Activated B cell treated with CpG ODN at 0.5 μM for 24 hours (primary cell): ENCODE results near the gene PCDHGA11. TPM values are rescaled to one million over a fixed set of nuclear protein-coding genes. Genes with fewer than 3 reads are reported as not detected.
"Not testable (repeated sequence)": the region's sequence is repeated elsewhere in the genome, so short reads cannot be mapped to it uniquely, and the experiment has no call there.

Source experiments
- ATAC-seq: fragments of 200-7000 bp; cut with Tn5 transposase; one replicate; pipeline ENCODE4 v1.10.0; 2021; ENCODE audit warnings: low read depth, mild to moderate bottlenecking, moderate library complexity
- CTCF ChIA-PET: fragments of 350-600 bp; sonication (Branson Sonifier 250); formaldehyde crosslinking; loops from one replicate; lab custom pipeline; 2021; ENCODE audit warnings: antibody characterized with exemption; lab: Charles Lee
- POLR2A ChIA-PET: fragments of 350-600 bp; sonication (Branson Sonifier 250); formaldehyde crosslinking; loops from one replicate; lab custom pipeline; 2021; ENCODE audit warnings: antibody characterized with exemption; lab: Charles Lee
- DNase-seq: peaks from one replicate; pipeline ENCODE4 v3.0.0; 2022
- H3K27ac Mint-ChIP-seq: one replicate; pipeline ENCODE4 v1.8.0; 2020; ENCODE audit warnings: mixed read lengths
- H3K27me3 Mint-ChIP-seq: one replicate; pipeline ENCODE4 v1.8.0; 2021; ENCODE audit warnings: mixed read lengths
- H3K36me3 Mint-ChIP-seq: one replicate; pipeline ENCODE4 v1.8.0; 2021; ENCODE audit warnings: low read depth, mixed read lengths
- H3K4me1 Mint-ChIP-seq: one replicate; pipeline ENCODE4 v1.8.0; 2021; ENCODE audit warnings: mixed read lengths
- H3K4me3 Mint-ChIP-seq: one replicate; pipeline ENCODE4 v1.8.0; 2020; ENCODE audit warnings: mild to moderate bottlenecking, mixed read lengths
- H3K9me3 Mint-ChIP-seq: one replicate; pipeline ENCODE4 v1.8.0; 2020; ENCODE audit warnings: mixed read lengths
- intact Hi-C: fragments of 100-400 bp; cut with micrococcal nuclease; formaldehyde crosslinking; loops from one replicate; pipeline ENCODE4 v1.15.1; 2024
- total RNA-seq: library from RNA; stranded (reverse); gene quantifications from 2 replicates; pipeline ENCODE4 v1.2.3, GENCODE V29; 2022
- TF ChIP-seq, protein P1 (sequence below): fragments of 200-600 bp; IDR thresholded peaks from one replicate; pipeline ENCODE4 v1.8.0; 2022; ENCODE audit warnings: antibody characterized with exemption, mild to moderate bottlenecking

PCDHGA11 gene
- total RNA-seq, 1 donor from 2014 or later = 0.73 TPM

DNA sequence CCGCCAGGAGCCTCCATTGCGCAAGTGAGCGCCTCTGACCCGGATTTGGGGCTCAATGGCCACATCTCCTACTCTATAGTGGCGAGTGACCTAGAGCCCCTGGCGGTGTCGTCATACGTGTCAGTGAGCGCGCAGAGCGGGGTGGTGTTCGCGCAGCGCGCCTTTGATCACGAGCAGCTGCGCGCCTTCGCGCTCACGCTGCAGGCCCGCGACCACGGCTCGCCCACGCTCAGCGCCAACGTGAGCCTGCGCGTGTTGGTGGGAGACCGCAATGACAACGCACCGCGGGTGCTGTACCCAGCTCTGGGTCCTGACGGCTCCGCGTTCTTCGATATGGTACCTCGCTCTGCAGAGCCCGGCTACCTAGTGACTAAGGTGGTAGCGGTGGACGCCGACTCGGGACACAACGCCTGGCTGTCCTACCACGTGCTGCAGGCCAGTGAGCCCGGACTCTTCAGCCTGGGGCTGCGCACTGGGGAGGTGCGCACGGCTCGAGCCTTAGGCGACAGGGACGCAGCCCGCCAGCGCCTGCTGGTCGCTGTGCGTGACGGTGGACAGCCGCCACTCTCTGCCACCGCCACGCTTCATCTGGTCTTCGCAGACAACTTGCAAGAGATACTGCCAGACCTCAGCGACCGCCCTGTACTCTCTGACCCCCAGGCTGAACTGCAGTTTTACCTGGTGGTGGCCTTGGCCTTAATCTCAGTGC lies 11.1 kb upstream of the PCDHGA11 start:
- ChIA-PET POLR2A (no interaction called here), CTCF (no interaction called here)
- TF ChIP-seq, protein P1, sequence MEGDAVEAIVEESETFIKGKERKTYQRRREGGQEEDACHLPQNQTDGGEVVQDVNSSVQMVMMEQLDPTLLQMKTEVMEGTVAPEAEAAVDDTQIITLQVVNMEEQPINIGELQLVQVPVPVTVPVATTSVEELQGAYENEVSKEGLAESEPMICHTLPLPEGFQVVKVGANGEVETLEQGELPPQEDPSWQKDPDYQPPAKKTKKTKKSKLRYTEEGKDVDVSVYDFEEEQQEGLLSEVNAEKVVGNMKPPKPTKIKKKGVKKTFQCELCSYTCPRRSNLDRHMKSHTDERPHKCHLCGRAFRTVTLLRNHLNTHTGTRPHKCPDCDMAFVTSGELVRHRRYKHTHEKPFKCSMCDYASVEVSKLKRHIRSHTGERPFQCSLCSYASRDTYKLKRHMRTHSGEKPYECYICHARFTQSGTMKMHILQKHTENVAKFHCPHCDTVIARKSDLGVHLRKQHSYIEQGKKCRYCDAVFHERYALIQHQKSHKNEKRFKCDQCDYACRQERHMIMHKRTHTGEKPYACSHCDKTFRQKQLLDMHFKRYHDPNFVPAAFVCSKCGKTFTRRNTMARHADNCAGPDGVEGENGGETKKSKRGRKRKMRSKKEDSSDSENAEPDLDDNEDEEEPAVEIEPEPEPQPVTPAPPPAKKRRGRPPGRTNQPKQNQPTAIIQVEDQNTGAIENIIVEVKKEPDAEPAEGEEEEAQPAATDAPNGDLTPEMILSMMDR = no peak
- Mint-ChIP-seq H3K27me3 (peaks cover 50% of the 10 kb centered on the region), H3K36me3 (peaks cover 2% of the 10 kb centered on the region), H3K4me3 (no peak overlapping the region), H3K9me3 (peaks cover 19% of the 10 kb centered on the region), H3K4me1 (peaks cover 18% of the 10 kb centered on the region), H3K27ac (no peak overlapping the region)
- DNase-seq = no peak
- no peak for ATAC-seq
- intact Hi-C loops = loop anchor here (5.0 to 10.0 kb wide), 3 partner anchors 37 to 465 kb away; partner anchors contain the start of genes PCDH1, PCDHGA6, PCDHGB3 and TAF7

DNA sequence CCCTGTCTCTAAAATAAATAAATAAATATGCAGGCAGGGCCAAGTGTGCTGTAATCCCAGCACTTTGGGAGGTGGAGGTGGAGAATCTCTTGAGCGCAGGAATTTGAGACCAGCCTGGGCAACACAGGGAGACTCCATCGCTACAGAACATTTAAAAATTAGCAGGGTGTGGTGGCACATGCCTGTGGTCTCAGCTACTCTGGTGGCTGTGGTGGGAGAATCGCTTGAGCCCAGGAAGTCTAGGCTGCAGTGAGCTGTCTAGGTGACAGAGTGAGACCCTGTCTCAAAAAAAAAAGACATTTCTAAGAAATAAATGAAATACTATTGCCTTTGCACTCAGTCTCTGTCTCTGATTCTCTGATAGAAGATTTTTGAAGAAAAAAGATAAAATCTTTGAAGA lies 9.3 kb upstream of the PCDHGA11 start:
- no peak overlapping the region for H3K27ac Mint-ChIP-seq
- peaks cover 14% of the 10 kb centered on the region for H3K9me3 Mint-ChIP-seq
- ChIA-PET CTCF (interaction anchor here (3.4 kb wide), 1 partner anchor 152 kb away, joined by 38 read pairs; no protein-coding TSS in a partner anchor), POLR2A (no interaction called here)
- H3K27me3 Mint-ChIP-seq = peaks cover 46% of the 10 kb centered on the region
- TF ChIP-seq, protein P1 = no peak
- no peak overlapping the region for H3K4me3 Mint-ChIP-seq
- intact Hi-C loops = loop anchor here (5.0 to 10.0 kb wide), 3 partner anchors 39 to 463 kb away; partner anchors contain the start of genes PCDH1, PCDHGA6, PCDHGB3 and TAF7
- H3K36me3 Mint-ChIP-seq = peaks cover 2% of the 10 kb centered on the region
- DNase-seq (no peak), ATAC-seq (no peak)
- H3K4me1 Mint-ChIP-seq = peaks cover 18% of the 10 kb centered on the region

DNA sequence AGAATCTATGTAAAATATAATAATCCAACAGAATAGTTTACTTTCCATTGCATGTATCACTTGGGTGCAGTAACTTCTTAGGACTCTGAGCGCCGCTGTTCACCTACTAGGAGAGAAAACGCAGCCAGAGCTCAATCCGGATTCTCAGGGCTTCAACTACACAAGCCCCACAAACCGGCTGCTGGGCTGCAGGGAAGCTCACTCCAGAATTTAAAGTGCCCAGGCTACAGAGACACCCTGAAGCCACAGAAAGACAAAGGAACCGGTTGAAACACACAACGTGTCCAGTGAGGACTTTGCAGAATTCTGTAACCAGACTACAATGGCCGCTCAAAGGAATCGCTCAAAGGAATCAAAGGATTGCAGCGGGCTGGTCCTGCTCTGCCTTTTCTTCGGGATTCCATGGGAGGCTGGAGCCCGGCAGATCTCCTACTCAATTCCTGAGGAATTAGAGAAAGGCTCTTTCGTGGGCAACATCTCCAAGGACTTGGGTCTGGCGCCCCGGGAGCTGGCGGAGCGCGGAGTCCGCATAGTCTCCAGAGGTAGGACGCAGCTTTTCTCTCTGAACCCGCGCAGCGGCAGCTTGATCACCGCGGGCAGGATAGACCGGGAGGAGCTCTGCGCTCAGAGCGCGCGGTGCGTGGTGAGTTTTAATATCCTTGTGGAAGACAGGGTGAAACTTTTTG lies 7.9 kb upstream of the PCDHGA11 start, which contains the start of gene PCDHGA10:
TSS of gene PCDHGA10 (plus strand) at position 134 of the 686 bp plus-strand sequence. CDS start at position 323, 189 bp downstream.
- ChIA-PET POLR2A (interaction anchor here (1.0 kb wide), 1 partner anchor 145 kb away, joined by 5 read pairs; no protein-coding TSS in a partner anchor), CTCF (interaction anchor here (0.5 to 3.6 kb wide), 15 partner anchors 8 to 238 kb away, joined by 3 to 38 read pairs (median 4); partner anchors contain the start of genes FCHSD1, PCDHGA11, PCDHGA12 and PCDHGC3)
- Mint-ChIP-seq H3K4me1 (peaks cover 21% of the 10 kb centered on the region), H3K27me3 (peaks cover 52% of the 10 kb centered on the region), H3K27ac (peak within 1 kb of the TSS; percentile 41), H3K36me3 (peaks cover 2% of the 10 kb centered on the region), H3K4me3 (peak within 1 kb of the TSS; percentile 86), H3K9me3 (peaks cover 12% of the 10 kb centered on the region)
- intact Hi-C loops = loop anchor here (1.0 to 10.0 kb wide), 5 partner anchors 41 to 462 kb away; partner anchors contain the start of genes PCDH1, PCDHGA6, PCDHGB3 and TAF7
- DNase-seq = no peak
- TF ChIP-seq, protein P1 = no peak
- peak; percentile 66 for ATAC-seq

DNA sequence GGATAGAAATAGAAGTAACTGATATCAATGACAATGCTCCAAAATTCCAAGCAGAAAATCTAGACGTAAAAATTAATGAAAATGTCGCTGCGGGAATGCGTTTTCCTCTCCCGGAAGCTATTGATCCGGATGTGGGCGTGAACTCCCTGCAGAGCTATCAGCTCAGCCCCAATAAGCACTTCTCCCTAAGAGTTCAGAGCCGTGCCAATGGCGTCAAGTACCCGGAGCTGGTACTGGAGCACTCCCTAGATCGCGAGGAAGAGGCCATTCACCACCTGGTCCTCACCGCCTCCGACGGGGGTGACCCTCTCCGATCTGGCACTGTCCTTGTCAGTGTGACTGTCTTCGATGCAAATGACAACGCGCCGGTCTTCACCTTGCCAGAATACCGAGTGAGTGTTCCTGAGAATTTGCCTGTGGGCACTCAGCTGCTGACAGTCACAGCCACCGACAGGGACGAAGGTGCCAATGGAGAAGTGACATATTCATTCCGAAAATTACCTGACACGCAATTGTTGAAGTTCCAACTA lies 7.2 kb upstream of the PCDHGA11 start:
- TF ChIP-seq, protein P1 = no peak
- no peak for ATAC-seq
- H3K27ac Mint-ChIP-seq = no peak overlapping the region
- peak overlapping the region; percentile 86 for H3K4me3 Mint-ChIP-seq
- peaks cover 21% of the 10 kb centered on the region for H3K4me1 Mint-ChIP-seq
- CTCF ChIA-PET = interaction anchor here (1.0 to 3.6 kb wide), 11 partner anchors 17 to 157 kb away, joined by 3 to 38 read pairs (median 7); partner anchors contain the start of genes PCDHGA12, PCDHGC3 and TAF7
- POLR2A ChIA-PET = no interaction called here
- H3K36me3 Mint-ChIP-seq = peaks cover 4% of the 10 kb centered on the region
- H3K27me3 Mint-ChIP-seq = peaks cover 55% of the 10 kb centered on the region
- DNase-seq = no peak
- peaks cover 18% of the 10 kb centered on the region for H3K9me3 Mint-ChIP-seq
- intact Hi-C loops = loop anchor here (1.0 to 10.0 kb wide), 4 partner anchors 41 to 461 kb away; partner anchors contain the start of genes PCDH1, PCDHGA6, PCDHGB3 and TAF7

DNA sequence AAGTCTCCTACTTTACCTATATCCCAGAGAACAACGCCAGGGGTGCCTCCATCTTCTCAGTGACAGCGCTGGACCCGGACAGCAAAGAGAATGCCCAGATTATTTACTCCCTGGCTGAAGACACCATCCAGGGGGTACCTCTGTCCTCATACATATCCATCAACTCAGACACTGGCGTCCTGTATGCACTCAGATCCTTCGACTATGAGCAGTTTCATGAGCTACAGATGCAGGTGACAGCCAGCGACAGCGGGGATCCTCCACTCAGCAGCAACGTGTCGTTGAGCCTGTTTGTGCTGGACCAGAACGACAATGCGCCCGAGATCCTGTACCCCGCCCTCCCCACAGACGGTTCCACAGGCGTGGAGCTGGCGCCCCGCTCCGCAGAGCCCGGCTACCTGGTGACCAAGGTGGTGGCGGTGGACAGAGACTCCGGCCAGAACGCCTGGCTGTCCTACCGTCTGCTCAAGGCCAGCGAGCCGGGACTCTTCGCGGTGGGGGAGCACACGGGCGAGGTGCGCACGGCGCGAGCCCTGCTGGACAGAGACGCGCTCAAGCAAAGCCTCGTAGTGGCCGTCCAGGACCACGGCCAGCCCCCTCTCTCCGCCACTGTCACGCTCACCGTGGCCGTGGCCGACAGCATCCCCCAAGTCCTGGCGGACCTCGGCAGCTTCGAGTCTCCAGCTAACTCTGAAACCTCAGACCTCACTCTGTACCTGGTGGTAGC lies 6.1 kb upstream of the PCDHGA11 start:
- H3K36me3 Mint-ChIP-seq, H3K4me3 Mint-ChIP-seq, DNase-seq, ATAC-seq, H3K27ac Mint-ChIP-seq, POLR2A ChIA-PET: not testable (repeated sequence)
- CTCF ChIA-PET = interaction anchor here (3.0 to 3.6 kb wide), 3 partner anchors 110 to 149 kb away, joined by 15 to 38 read pairs (median 22); no protein-coding TSS in a partner anchor
- Mint-ChIP-seq H3K27me3 (peaks cover 52% of the 10 kb centered on the region), H3K4me1 (peaks cover 21% of the 10 kb centered on the region), H3K9me3 (peaks cover 14% of the 10 kb centered on the region)
- intact Hi-C loops = loop anchor here (5.0 to 10.0 kb wide), 3 partner anchors 42 to 460 kb away; partner anchors contain the start of genes PCDH1, PCDHGA6, PCDHGB3 and TAF7

DNA sequence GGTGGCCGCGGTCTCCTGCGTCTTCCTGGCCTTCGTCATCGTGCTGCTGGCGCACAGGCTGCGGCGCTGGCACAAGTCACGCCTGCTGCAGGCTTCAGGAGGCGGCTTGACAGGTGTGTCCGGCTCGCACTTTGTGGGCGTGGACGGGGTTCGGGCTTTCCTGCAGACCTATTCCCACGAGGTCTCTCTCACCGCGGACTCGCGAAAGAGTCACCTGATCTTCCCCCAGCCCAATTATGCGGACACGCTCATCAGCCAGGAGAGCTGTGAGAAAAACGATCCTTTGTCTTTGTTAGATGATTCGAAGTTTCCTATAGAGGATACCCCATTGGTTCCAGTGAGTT lies 5.6 kb upstream of the PCDHGA11 start:
- H3K9me3 Mint-ChIP-seq = peaks cover 15% of the 10 kb centered on the region
- intact Hi-C loops = loop anchor here (10.0 kb wide), 1 partner anchor 460 kb away; the partner anchor contains the start of gene PCDH1
- H3K4me3 Mint-ChIP-seq = peak overlapping the region; percentile 32
- CTCF ChIA-PET = interaction anchor here (0.9 to 3.6 kb wide), 2 partner anchors 143 to 152 kb away, joined by 3 to 22 read pairs; no protein-coding TSS in a partner anchor
- H3K4me1 Mint-ChIP-seq = peaks cover 21% of the 10 kb centered on the region
- H3K27ac Mint-ChIP-seq, DNase-seq, H3K36me3 Mint-ChIP-seq, ATAC-seq: not testable (repeated sequence)
- POLR2A ChIA-PET = interaction anchor here (0.7 kb wide), 1 partner anchor 854 kb away, joined by 3 read pairs; no protein-coding TSS in a partner anchor
- H3K27me3 Mint-ChIP-seq = peaks cover 53% of the 10 kb centered on the region
